ES-I3 (cell line): ENCODE results near the gene MGAT4B.
A peak's percentile ranks its signal among the peaks of the same experiment; 100 is the strongest.
"Not testable (repeated sequence)": the region's sequence is repeated elsewhere in the genome, so short reads cannot be mapped to it uniquely, and the experiment has no call there.

Experiments
- H3K36me3 ChIP-seq: 2 replicates; pipeline ENCODE4 v1.6.1; 2013; ENCODE audit warnings: mild to moderate bottlenecking, low read length, control low read depth, moderate library complexity; ENCODE audit not compliant: insufficient read depth
- H3K4me1 ChIP-seq: 2 replicates; pipeline ENCODE4 v1.6.1; 2013; ENCODE audit warnings: mild to moderate bottlenecking, control low read depth, low read length; ENCODE audit not compliant: insufficient read depth
- H3K9ac ChIP-seq: 2 replicates; pipeline ENCODE4 v1.6.1; 2013; ENCODE audit warnings: low read depth, mild to moderate bottlenecking, low read length, moderate library complexity
- H3K9me3 ChIP-seq: 2 replicates; pipeline ENCODE4 v1.6.1; 2013; ENCODE audit warnings: mild to moderate bottlenecking, low read length, moderate library complexity; ENCODE audit not compliant: control insufficient read depth, insufficient read depth

MGAT4B gene

GRCh38 chr5:179797741-179798140 lies 8.9 kb downstream of the MGAT4B start:
- H3K36me3 ChIP-seq, result no peaks in the 10 kb centered on the region
- H3K9ac ChIP-seq, result no peak overlapping the region
- peaks cover 9% of the 10 kb centered on the region; the same call in 1 of the 2 replicates for H3K4me1 ChIP-seq
- no peaks in the 10 kb centered on the region for H3K9me3 ChIP-seq

- Histone ChIP-seq H3K9me3 (no peaks in the 10 kb centered on the region), H3K9ac (peak overlapping the region; percentile 86; the same call in 1 of the 2 replicates), H3K36me3 (no peaks in the 10 kb centered on the region), H3K4me1 (peaks cover 6% of the 10 kb centered on the region; the same call in 1 of the 2 replicates)
Observed at GRCh38 chr5:179796877-179797608, 9.6 kb downstream of the MGAT4B start.

GRCh38 chr5:179795863-179796833 lies 10.5 kb downstream of the MGAT4B start:
- Histone ChIP-seq H3K9me3 (no peaks in the 10 kb centered on the region), H3K36me3 (no peaks in the 10 kb centered on the region), H3K4me1 (peaks cover 6% of the 10 kb centered on the region; the same call in 1 of the 2 replicates), H3K9ac (peak overlapping the region; percentile 86)

- peak overlapping the region; percentile 86 for H3K9ac ChIP-seq
Observed at GRCh38 chr5:179795049-179795862, 11.4 kb downstream of the MGAT4B start.

GRCh38 chr5:179794575-179794974 lies 12.1 kb downstream of the MGAT4B start:
- H3K4me1 ChIP-seq, result peaks cover 6% of the 10 kb centered on the region; the same call in 1 of the 2 replicates
- no peaks in the 10 kb centered on the region for H3K36me3 ChIP-seq
- 0 out of 2 replicates have a peak overlapping the region, but pooled peaks have one; percentile 86 for H3K9ac ChIP-seq
- H3K9me3 ChIP-seq, result no peaks in the 10 kb centered on the region

More at GRCh38 chr5:179795049-179795862, 11.4 kb downstream of the MGAT4B start:
- H3K36me3 ChIP-seq, result no peaks in the 10 kb centered on the region
- peaks cover 6% of the 10 kb centered on the region; the same call in 1 of the 2 replicates for H3K4me1 ChIP-seq
- no peaks in the 10 kb centered on the region for H3K9me3 ChIP-seq

- no peaks in the 10 kb centered on the region for H3K9me3 ChIP-seq
- peaks cover 6% of the 10 kb centered on the region; the same call in 1 of the 2 replicates for H3K4me1 ChIP-seq
- H3K36me3 ChIP-seq, result no peaks in the 10 kb centered on the region
- no peak overlapping the region for H3K9ac ChIP-seq
Observed at GRCh38 chr5:179794171-179794570, 12.5 kb downstream of the MGAT4B start.

- Histone ChIP-seq H3K9me3 (no peaks in the 10 kb centered on the region), H3K36me3 (no peaks in the 10 kb centered on the region), H3K4me1 (peaks cover 6% of the 10 kb centered on the region; the same call in 1 of the 2 replicates), H3K9ac (0 out of 2 replicates have a peak within 1 kb of the TSS, but pooled peaks have one; percentile 86)
Observed at GRCh38 chr5:179793468-179794139, 13.1 kb downstream of the MGAT4B start, which contains the start of gene LTC4S. LTC4S (plus strand) TSS chr5:179793986; CDS start chr5:179794081, 95 bp downstream.

GRCh38 chr5:179792612-179793467 lies 13.8 kb downstream of the MGAT4B start:
- H3K9ac ChIP-seq, result no peak overlapping the region
- H3K36me3 ChIP-seq, result no peaks in the 10 kb centered on the region
- H3K9me3 ChIP-seq, result no peaks in the 10 kb centered on the region
- peaks cover 6% of the 10 kb centered on the region; the same call in 1 of the 2 replicates for H3K4me1 ChIP-seq

GRCh38 chr5:179791881-179792611 lies 14.6 kb downstream of the MGAT4B start:
- Histone ChIP-seq H3K9me3 (no peaks in the 10 kb centered on the region), H3K4me1 (peaks cover 6% of the 10 kb centered on the region; the same call in 1 of the 2 replicates), H3K36me3 (no peaks in the 10 kb centered on the region), H3K9ac (no peak overlapping the region)

- H3K4me1 ChIP-seq, H3K36me3 ChIP-seq, H3K9me3 ChIP-seq, H3K9ac ChIP-seq: not testable (repeated sequence)
Observed at GRCh38 chr5:179789278-179789677, 17.4 kb downstream of the MGAT4B start.

- H3K4me1 ChIP-seq, result no peaks in the 10 kb centered on the region
- H3K9ac ChIP-seq, result no peak overlapping the region
- no peaks in the 10 kb centered on the region for H3K36me3 ChIP-seq
- no peaks in the 10 kb centered on the region for H3K9me3 ChIP-seq
Observed at GRCh38 chr5:179788193-179788854, 18.3 kb downstream of the MGAT4B start.

- no peaks in the 10 kb centered on the region for H3K9me3 ChIP-seq
- H3K36me3 ChIP-seq, result no peaks in the 10 kb centered on the region
- H3K9ac ChIP-seq, result no peak overlapping the region
- no peaks in the 10 kb centered on the region for H3K4me1 ChIP-seq
Observed at GRCh38 chr5:179786861-179787260, 19.8 kb downstream of the MGAT4B start.
